Kidney (tissue), 14 donors: ENCODE measurements around the gene MPRIP. TPM values are rescaled to one million over a fixed set of nuclear protein-coding genes. Genes with fewer than 3 reads are reported as not detected.
A peak's percentile ranks its signal among the peaks of the same experiment; 100 is the strongest.

Experiments
- DNase-seq, 5 donors: peaks; one replicate each; pipeline ENCODE4 v3.0.0-alpha.2; 2013 to 2020
- FAIRE-seq: peaks from 2 replicates; lab custom pipeline; 2012; peaks lifted over from hg19 to GRCh38; lab: Jason Lieb, UNC
- H3K27ac ChIP-seq, 2 donors: one replicate each; pipeline ENCODE4 v1.7.0; 2013; ENCODE audit warnings: low read depth in 2 of 2, low read length in 2 of 2, inconsistent platforms in 1 of 2
- H3K27me3 ChIP-seq: one replicate; pipeline ENCODE4 v1.7.1; 2013; ENCODE audit warnings: low read length, inconsistent platforms; ENCODE audit not compliant: control insufficient read depth, insufficient read depth
- H3K36me3 ChIP-seq, 3 donors: one replicate each; pipeline versions ENCODE4 v1.7.0 to v1.7.1; 2013; ENCODE audit warnings: low read length in 3 of 3, control low read depth in 1 of 3, inconsistent platforms in 1 of 3; ENCODE audit not compliant: insufficient read depth in 3 of 3, control insufficient read depth in 2 of 3
- H3K4me1 ChIP-seq, 3 donors: one replicate each; pipeline versions ENCODE4 v1.7.0 to v1.7.1; 2013; ENCODE audit warnings: low read length in 3 of 3, inconsistent platforms in 1 of 3, low read depth in 1 of 3; ENCODE audit not compliant: control insufficient read depth in 2 of 3, insufficient read depth in 2 of 3
- H3K4me3 ChIP-seq, 3 donors: one replicate each; pipeline versions ENCODE4 v1.7.0 to v1.8.1; 2013; ENCODE audit warnings: low read length in 3 of 3, control low read depth in 1 of 3, inconsistent platforms in 1 of 3
- H3K9ac ChIP-seq, 3 donors: one replicate each; pipeline versions ENCODE4 v1.7.0 to v1.7.1; 2013; ENCODE audit warnings: low read length in 3 of 3, control low read depth in 1 of 3, inconsistent platforms in 1 of 3
- H3K9me3 ChIP-seq, 3 donors: one replicate each; pipeline versions ENCODE4 v1.7.0 to v1.7.1; 2013; ENCODE audit warnings: low read length in 3 of 3, control low read depth in 1 of 3, inconsistent platforms in 1 of 3; ENCODE audit not compliant: control insufficient read depth in 2 of 3, insufficient read depth in 1 of 3
- intact Hi-C: fragments of 100-400 bp; cut with DNase I; formaldehyde crosslinking; loops from one replicate; pipeline ENCODE4 v1.11.1; 2022
- polyA plus RNA-seq: library from polyadenylated mRNA; stranded (reverse); fragments of 350-450 nt; fragmentation: Illumina TruSeq; extraction: RNeasy Lipid Tissue Mini Kit (QIAGEN cat#74804); gene quantifications from one replicate; pipeline ENCODE4 v1.2.3, GENCODE V29; 2014; ENCODE audit warnings: low read depth, low replicate concordance; ENCODE audit not compliant: insufficient read depth
- total RNA-seq: library from RNA; stranded (reverse); fragmentation: NEBNext Ultra II Directional; extraction: Animal tissue kit (Norgen Biotek cat#: 25700); gene quantifications from one replicate; pipeline ENCODE4 v1.2.1, GENCODE V29; 2021
- TF ChIP-seq, protein P1 (sequence below): IDR thresholded peaks from 3 replicates; pipeline ENCODE4 v1.5.1; 2012; ENCODE audit warnings: mild to moderate bottlenecking, moderate library complexity, borderline replicate concordance; ENCODE audit not compliant: insufficient read depth; ENCODE audit errors: extremely low read depth
- donor health status: control.
- donor health status: control.
- donor health status: control.
- donor health status: control.
- donor health status: control.
- donor health status: DM: yes; HTN: yes; CAD: no.
- donor health status: Normal renal cell carcinoma (clear cell type).

The MPRIP gene
- total and polyA plus RNA-seq, 2 donors from 2014 or later, result 120 to 250 TPM

DNA sequence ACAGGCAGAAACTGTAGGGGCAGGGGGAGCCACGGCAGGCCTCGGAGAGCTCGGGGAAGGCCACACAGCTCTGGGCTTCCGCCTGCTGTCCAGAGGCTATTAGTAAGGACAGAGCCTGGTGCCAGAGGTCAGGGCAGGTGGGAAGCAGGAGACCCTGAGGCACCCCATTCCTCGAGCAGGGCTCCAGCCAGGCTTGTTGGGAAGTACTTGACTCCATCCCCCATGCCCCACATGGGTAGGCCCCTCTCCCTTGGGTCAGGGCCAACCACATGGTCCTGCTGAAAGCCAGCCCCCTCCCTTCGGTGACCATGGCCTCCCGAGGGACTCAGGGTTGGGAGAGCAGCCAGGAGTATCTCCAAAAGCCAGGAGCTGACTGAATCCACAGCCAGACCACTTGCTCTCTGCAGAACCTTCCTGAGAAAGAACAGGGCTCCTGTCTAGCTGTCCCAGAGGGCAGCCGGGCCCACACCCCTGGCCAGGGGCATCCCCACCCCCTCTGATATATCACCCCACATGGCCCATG, 17.4 kb upstream of the MPRIP start:
- peaks cover 0 to 15% (median 6%) of the 10 kb centered on the region in 3 donors for H3K4me1 ChIP-seq
- intact Hi-C loops, result no loop called here
- TF ChIP-seq, protein P1, sequence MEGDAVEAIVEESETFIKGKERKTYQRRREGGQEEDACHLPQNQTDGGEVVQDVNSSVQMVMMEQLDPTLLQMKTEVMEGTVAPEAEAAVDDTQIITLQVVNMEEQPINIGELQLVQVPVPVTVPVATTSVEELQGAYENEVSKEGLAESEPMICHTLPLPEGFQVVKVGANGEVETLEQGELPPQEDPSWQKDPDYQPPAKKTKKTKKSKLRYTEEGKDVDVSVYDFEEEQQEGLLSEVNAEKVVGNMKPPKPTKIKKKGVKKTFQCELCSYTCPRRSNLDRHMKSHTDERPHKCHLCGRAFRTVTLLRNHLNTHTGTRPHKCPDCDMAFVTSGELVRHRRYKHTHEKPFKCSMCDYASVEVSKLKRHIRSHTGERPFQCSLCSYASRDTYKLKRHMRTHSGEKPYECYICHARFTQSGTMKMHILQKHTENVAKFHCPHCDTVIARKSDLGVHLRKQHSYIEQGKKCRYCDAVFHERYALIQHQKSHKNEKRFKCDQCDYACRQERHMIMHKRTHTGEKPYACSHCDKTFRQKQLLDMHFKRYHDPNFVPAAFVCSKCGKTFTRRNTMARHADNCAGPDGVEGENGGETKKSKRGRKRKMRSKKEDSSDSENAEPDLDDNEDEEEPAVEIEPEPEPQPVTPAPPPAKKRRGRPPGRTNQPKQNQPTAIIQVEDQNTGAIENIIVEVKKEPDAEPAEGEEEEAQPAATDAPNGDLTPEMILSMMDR, result no peak
- H3K36me3 ChIP-seq, result no peaks in the 10 kb centered on the region
- H3K9me3 ChIP-seq, result no peaks in the 10 kb centered on the region
- H3K27ac ChIP-seq, result no peak overlapping the region
- FAIRE-seq, result no peak
- no peak overlapping the region for H3K9ac ChIP-seq
- no peak overlapping the region for H3K4me3 ChIP-seq
- H3K27me3 ChIP-seq, result no peaks in the 10 kb centered on the region
- DNase-seq, result peak in 1 of 5 donors; percentile 66

DNA sequence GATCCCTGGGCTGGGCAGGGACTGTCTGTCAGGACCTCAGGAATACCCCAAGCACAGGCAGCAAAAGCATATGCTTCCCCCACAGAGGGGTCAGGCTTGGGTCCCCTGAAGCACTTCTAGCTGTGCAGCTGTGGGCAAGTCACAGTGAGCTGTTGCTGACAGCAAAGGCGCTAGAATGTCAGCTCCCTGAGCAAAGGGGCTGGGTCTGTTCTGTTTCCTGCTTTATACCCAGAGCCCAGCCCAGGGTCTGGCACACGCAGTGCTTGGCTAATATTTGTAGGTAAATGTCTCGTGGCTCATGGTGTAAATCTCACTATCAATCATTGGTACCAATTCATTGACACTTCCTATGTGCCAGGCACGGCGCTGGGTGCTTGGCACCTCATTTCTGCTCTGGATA, 16.6 kb upstream of the MPRIP start:
- no peaks in the 10 kb centered on the region for H3K9me3 ChIP-seq
- TF ChIP-seq, protein P1, result no peak
- H3K36me3 ChIP-seq, result no peaks in the 10 kb centered on the region
- H3K4me1 ChIP-seq, result peaks cover 0 to 14% (median 6%) of the 10 kb centered on the region in 3 donors
- FAIRE-seq (no peak), DNase-seq (peak in 1 of 5 donors; percentile 44)
- H3K27ac ChIP-seq, result no peak overlapping the region
- H3K4me3 ChIP-seq, result no peak overlapping the region
- H3K9ac ChIP-seq, result no peak overlapping the region
- intact Hi-C loops, result no loop called here
- H3K27me3 ChIP-seq, result no peaks in the 10 kb centered on the region

DNA sequence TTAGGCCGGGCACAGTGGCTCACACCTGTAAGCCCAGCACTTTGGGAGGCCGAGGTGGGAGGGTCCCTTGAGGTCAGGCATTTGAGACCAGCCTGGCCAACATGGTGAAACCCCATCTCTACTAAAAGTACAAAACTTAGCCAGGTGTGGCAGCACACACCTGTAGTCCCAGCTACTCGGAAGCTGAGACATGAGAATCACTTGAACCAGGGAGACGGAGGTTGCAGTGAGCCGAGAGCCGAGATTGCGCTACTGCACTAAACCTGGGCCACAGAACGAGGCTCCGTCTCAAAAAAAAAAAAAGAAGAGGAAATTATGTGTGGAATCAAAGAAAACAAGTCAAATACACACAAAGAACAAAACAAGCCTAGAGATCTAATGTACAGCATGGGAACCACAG, 16.1 kb upstream of the MPRIP start:
- Histone ChIP-seq H3K9me3 (no peaks in the 10 kb centered on the region), H3K4me3 (no peak overlapping the region), H3K27me3 (no peaks in the 10 kb centered on the region), H3K36me3 (no peaks in the 10 kb centered on the region), H3K27ac (no peak overlapping the region), H3K9ac (no peak overlapping the region), H3K4me1 (peaks cover 0 to 14% (median 6%) of the 10 kb centered on the region in 3 donors)
- no peak for DNase-seq
- intact Hi-C loops, result no loop called here
- FAIRE-seq, result no peak
- TF ChIP-seq, protein P1, result no peak

DNA sequence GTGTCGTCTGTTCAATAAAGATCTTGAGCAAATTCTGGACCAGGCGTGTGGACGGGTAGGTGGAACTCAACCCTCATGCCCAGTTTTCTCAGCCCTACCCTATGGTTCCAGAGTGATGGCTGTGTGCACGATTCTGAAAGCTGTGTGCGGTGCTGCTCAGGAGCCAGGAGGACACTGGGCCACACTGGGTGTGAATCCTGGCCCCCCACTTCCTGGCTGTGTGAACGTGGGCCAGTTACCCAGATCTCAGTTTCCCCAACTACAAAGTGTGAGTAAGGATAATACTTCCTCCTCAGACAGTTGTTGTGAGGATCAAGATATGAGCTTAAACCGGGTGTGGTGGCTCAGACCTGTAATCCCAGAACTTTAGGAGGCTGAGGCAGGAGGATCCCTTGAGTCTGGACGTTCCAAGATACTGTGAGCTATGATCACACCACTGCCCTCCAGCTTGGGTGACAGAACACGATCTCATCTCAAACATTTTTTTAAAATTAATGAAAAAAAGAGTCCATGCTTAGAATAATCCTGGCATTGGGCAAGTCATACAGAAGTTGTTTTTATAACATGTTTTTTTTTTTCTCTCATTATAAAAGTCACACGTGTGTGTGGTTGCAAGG, 14.7 kb upstream of the MPRIP start:
- intact Hi-C loops, result no loop called here
- Histone ChIP-seq H3K4me3 (no peak overlapping the region), H3K27ac (peak overlapping the region in 1 of 2 donors; percentile 27), H3K9me3 (no peaks in the 10 kb centered on the region), H3K9ac (no peak overlapping the region), H3K36me3 (no peaks in the 10 kb centered on the region), H3K27me3 (no peaks in the 10 kb centered on the region), H3K4me1 (peaks cover 0 to 23% (median 14%) of the 10 kb centered on the region in 3 donors)
- no peak for FAIRE-seq
- DNase-seq, result no peak
- TF ChIP-seq, protein P1, result no peak
